Activated B cell treated with CpG ODN at 0.5 μM for 24 hours (primary cell): ENCODE measurements around the gene AKT2. TPM values are rescaled to one million over a fixed set of nuclear protein-coding genes. Genes with fewer than 3 reads are reported as not detected.

Source experiments
- ATAC-seq: fragments of 200-7000 bp; cut with Tn5 transposase; one replicate; pipeline ENCODE4 v1.10.0; 2021; ENCODE audit warnings: low read depth, mild to moderate bottlenecking, moderate library complexity
- CTCF ChIA-PET: fragments of 350-600 bp; sonication (Branson Sonifier 250); formaldehyde crosslinking; loops from one replicate; lab custom pipeline; 2021; ENCODE audit warnings: antibody characterized with exemption; lab: Charles Lee
- POLR2A ChIA-PET: fragments of 350-600 bp; sonication (Branson Sonifier 250); formaldehyde crosslinking; loops from one replicate; lab custom pipeline; 2021; ENCODE audit warnings: antibody characterized with exemption; lab: Charles Lee
- DNase-seq: peaks from one replicate; pipeline ENCODE4 v3.0.0; 2022
- H3K27ac Mint-ChIP-seq: one replicate; pipeline ENCODE4 v1.8.0; 2020; ENCODE audit warnings: mixed read lengths
- H3K27me3 Mint-ChIP-seq: one replicate; pipeline ENCODE4 v1.8.0; 2021; ENCODE audit warnings: mixed read lengths
- H3K36me3 Mint-ChIP-seq: one replicate; pipeline ENCODE4 v1.8.0; 2021; ENCODE audit warnings: low read depth, mixed read lengths
- H3K4me1 Mint-ChIP-seq: one replicate; pipeline ENCODE4 v1.8.0; 2021; ENCODE audit warnings: mixed read lengths
- H3K4me3 Mint-ChIP-seq: one replicate; pipeline ENCODE4 v1.8.0; 2020; ENCODE audit warnings: mild to moderate bottlenecking, mixed read lengths
- H3K9me3 Mint-ChIP-seq: one replicate; pipeline ENCODE4 v1.8.0; 2020; ENCODE audit warnings: mixed read lengths
- CTCF ChIP-seq: fragments of 200-600 bp; IDR thresholded peaks from one replicate; pipeline ENCODE4 v1.8.0; 2022; ENCODE audit warnings: antibody characterized with exemption, mild to moderate bottlenecking
- intact Hi-C: fragments of 100-400 bp; cut with micrococcal nuclease; formaldehyde crosslinking; loops from one replicate; pipeline ENCODE4 v1.15.1; 2024
- total RNA-seq: library from RNA; stranded (reverse); gene quantifications from 2 replicates; pipeline ENCODE4 v1.2.3, GENCODE V29; 2022

AKT2 gene
- total RNA-seq, 1 donor from 2014 or later, result 176 TPM

GRCh38 chr19:40244579-40245317, 40.4 kb downstream of the AKT2 start:
- CTCF ChIA-PET, result no interaction called here
- H3K27ac Mint-ChIP-seq, result no peak overlapping the region
- no peak for ATAC-seq

GRCh38 chr19:40243181-40243580, 42.0 kb downstream of the AKT2 start:
- DNase-seq, result no peak
- TF ChIP-seq CTCF, result no peak
- intact Hi-C loops, result no loop called here
- Mint-ChIP-seq H3K9me3 (no peaks in the 10 kb centered on the region), H3K27me3 (no peaks in the 10 kb centered on the region), H3K4me3 (no peak overlapping the region), H3K36me3 (peaks cover 64% of the 10 kb centered on the region), H3K27ac (no peak overlapping the region), H3K4me1 (no peaks in the 10 kb centered on the region)
- POLR2A ChIA-PET, result no interaction called here
- ATAC-seq, result no peak
- CTCF ChIA-PET, result no interaction called here

More at GRCh38 chr19:40244579-40245317, 40.4 kb downstream of the AKT2 start:
- Mint-ChIP-seq H3K4me1 (no peaks in the 10 kb centered on the region), H3K36me3 (peaks cover 57% of the 10 kb centered on the region), H3K9me3 (no peaks in the 10 kb centered on the region), H3K27me3 (no peaks in the 10 kb centered on the region), H3K4me3 (no peak overlapping the region)
- DNase-seq, result no peak
- intact Hi-C loops, result no loop called here
- TF ChIP-seq CTCF, result no peak
- POLR2A ChIA-PET, result no interaction called here

- Mint-ChIP-seq H3K36me3 (peaks cover 64% of the 10 kb centered on the region), H3K4me3 (no peak overlapping the region), H3K4me1 (no peaks in the 10 kb centered on the region), H3K9me3 (no peaks in the 10 kb centered on the region), H3K27me3 (no peaks in the 10 kb centered on the region), H3K27ac (no peak overlapping the region)
- POLR2A ChIA-PET, result no interaction called here
- CTCF ChIA-PET, result no interaction called here
- TF ChIP-seq CTCF, result no peak
- DNase-seq (no peak), ATAC-seq (no peak)
- intact Hi-C loops, result no loop called here
Observed at GRCh38 chr19:40242480-40242879, 42.7 kb downstream of the AKT2 start.

GRCh38 chr19:40241809-40242384, 43.2 kb downstream of the AKT2 start:
- TF ChIP-seq CTCF, result no peak
- ATAC-seq (no peak), DNase-seq (no peak)
- ChIA-PET CTCF (no interaction called here), POLR2A (no interaction called here)
- Mint-ChIP-seq H3K4me1 (no peaks in the 10 kb centered on the region), H3K36me3 (peaks cover 67% of the 10 kb centered on the region), H3K27ac (no peak overlapping the region), H3K4me3 (no peak overlapping the region), H3K27me3 (no peaks in the 10 kb centered on the region), H3K9me3 (no peaks in the 10 kb centered on the region)
- intact Hi-C loops, result no loop called here

GRCh38 chr19:40241125-40241808, 43.9 kb downstream of the AKT2 start:
- Mint-ChIP-seq H3K4me1 (no peaks in the 10 kb centered on the region), H3K9me3 (no peaks in the 10 kb centered on the region), H3K4me3 (no peak overlapping the region), H3K27me3 (no peaks in the 10 kb centered on the region), H3K27ac (no peak overlapping the region), H3K36me3 (peaks cover 71% of the 10 kb centered on the region)
- DNase-seq (no peak), ATAC-seq (no peak)
- ChIA-PET POLR2A (no interaction called here), CTCF (no interaction called here)
- TF ChIP-seq CTCF, result no peak
- intact Hi-C loops, result no loop called here
